ENCODE data around the gene PRICKLE1.

DNA sequence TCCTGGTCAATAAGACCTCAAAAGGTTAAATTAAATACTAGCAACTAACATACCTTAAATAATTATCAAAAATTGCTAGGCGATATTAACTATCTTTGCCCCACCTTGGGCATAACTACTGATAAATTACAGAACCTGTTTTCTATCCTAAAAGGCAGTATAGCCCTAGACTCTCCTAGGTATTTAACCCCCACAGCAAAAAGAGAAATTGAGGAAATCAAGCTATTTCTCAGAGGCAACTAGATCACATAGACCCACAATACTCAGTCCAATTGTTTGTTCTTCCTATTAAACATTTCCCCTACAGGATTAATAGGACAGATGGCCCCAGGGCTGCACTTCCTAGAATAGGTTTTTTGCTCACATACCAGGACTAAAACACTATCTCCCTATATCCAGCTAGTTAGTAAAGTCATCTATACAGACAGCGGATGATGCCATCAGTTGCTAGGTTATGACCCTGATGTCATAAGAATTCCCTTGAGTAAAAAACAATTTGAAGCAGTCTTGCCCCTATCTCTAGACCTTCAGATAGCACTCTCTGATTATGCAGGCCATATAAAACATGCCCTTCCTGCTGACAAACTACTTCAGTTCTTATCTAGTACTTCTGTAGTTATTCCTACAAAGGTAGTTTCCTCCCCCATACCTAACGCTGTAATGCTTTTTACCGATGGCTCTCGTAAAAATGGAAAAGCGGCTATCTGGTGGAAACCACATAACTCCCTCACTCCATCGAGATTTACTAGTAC, 145.2 kb downstream of the PRICKLE1 start:
- no peak for TF ChIP-seq EZH2 (IDR thresholded peaks at IDR 0.05; ENCODE audit: borderline replicate concordance, insufficient read depth, low read depth, low read length, poor library complexity, severe bottlenecking)
- TF ChIP-seq, protein P1, sequence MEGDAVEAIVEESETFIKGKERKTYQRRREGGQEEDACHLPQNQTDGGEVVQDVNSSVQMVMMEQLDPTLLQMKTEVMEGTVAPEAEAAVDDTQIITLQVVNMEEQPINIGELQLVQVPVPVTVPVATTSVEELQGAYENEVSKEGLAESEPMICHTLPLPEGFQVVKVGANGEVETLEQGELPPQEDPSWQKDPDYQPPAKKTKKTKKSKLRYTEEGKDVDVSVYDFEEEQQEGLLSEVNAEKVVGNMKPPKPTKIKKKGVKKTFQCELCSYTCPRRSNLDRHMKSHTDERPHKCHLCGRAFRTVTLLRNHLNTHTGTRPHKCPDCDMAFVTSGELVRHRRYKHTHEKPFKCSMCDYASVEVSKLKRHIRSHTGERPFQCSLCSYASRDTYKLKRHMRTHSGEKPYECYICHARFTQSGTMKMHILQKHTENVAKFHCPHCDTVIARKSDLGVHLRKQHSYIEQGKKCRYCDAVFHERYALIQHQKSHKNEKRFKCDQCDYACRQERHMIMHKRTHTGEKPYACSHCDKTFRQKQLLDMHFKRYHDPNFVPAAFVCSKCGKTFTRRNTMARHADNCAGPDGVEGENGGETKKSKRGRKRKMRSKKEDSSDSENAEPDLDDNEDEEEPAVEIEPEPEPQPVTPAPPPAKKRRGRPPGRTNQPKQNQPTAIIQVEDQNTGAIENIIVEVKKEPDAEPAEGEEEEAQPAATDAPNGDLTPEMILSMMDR (IDR thresholded peaks at IDR 0.05) = no peak
